Eye (tissue), 1 donor: ENCODE results near the gene DEPDC5.

Source experiments
- DNase-seq: peaks from one replicate; pipeline ENCODE4 v3.0.0-alpha.2; 2015

The DEPDC5 gene

GRCh38 chr22:31853736-31854495, 100.1 kb downstream of the DEPDC5 start:
- DNase-seq = no peak

GRCh38 chr22:31857247-31857646, 103.4 kb downstream of the DEPDC5 start:
- peak; percentile 71 for DNase-seq

- no peak for DNase-seq
Measured at GRCh38 chr22:31861226-31861840, 107.5 kb downstream of the DEPDC5 start.

- DNase-seq = no peak
Measured at GRCh38 chr22:31866918-31867317, 113.1 kb downstream of the DEPDC5 start.

- DNase-seq = no peak
Measured at GRCh38 chr22:31867386-31868153, 113.8 kb downstream of the DEPDC5 start.

GRCh38 chr22:31869739-31870138, 115.9 kb downstream of the DEPDC5 start:
- DNase-seq = no peak

GRCh38 chr22:31870890-31871289, 117.1 kb downstream of the DEPDC5 start:
- DNase-seq = no peak

GRCh38 chr22:31871480-31871879, 117.7 kb downstream of the DEPDC5 start:
- DNase-seq = no peak

- DNase-seq = peak; percentile 20
Measured at GRCh38 chr22:31872209-31872608, 118.4 kb downstream of the DEPDC5 start.

GRCh38 chr22:31874821-31875220, 121.0 kb downstream of the DEPDC5 start:
- no peak for DNase-seq

- no peak for DNase-seq
Measured at GRCh38 chr22:31876156-31876920, 122.5 kb downstream of the DEPDC5 start.

- no peak for DNase-seq
Measured at GRCh38 chr22:31879585-31879984, 125.8 kb downstream of the DEPDC5 start.

- DNase-seq = no peak
Measured at GRCh38 chr22:31881200-31881599, 127.4 kb downstream of the DEPDC5 start.

- DNase-seq = no peak
Measured at GRCh38 chr22:31881865-31882264, 128.0 kb downstream of the DEPDC5 start.

GRCh38 chr22:31882971-31883370, 129.2 kb downstream of the DEPDC5 start:
- DNase-seq = no peak

- DNase-seq = no peak
Measured at GRCh38 chr22:31883989-31884388, 130.2 kb downstream of the DEPDC5 start.

- peak; percentile 75 for DNase-seq
Measured at GRCh38 chr22:31891366-31892079, 137.7 kb downstream of the DEPDC5 start.

GRCh38 chr22:31892080-31892433, 138.2 kb downstream of the DEPDC5 start:
- DNase-seq = no peak

- DNase-seq = peak; percentile 86
Measured at GRCh38 chr22:31893460-31893859, 139.6 kb downstream of the DEPDC5 start.

- no peak for DNase-seq
Measured at GRCh38 chr22:31895411-31896123, 141.7 kb downstream of the DEPDC5 start.

- no peak for DNase-seq
Measured at GRCh38 chr22:31896472-31896871, 142.7 kb downstream of the DEPDC5 start.
